ENCODE results near the gene CCDC157. TPM values are rescaled to one million over a fixed set of nuclear protein-coding genes. Genes with fewer than 3 reads are reported as not detected.
A peak's percentile ranks its signal among the peaks of the same experiment; 100 is the strongest.

Gene CCDC157
- 1 to 10 TPM in 3 of 4 donors, under 1 TPM in 1; 0.17 to 4.5 (median 2.7) TPM for total RNA-seq

GRCh38 chr22:30356449-30357235, at the start of gene CCDC157, which contains the start of gene SF3A1:
Gene CCDC157, plus strand, starts transcription at chr22:30357007. Its CDS starts 8,994 bp downstream, at chr22:30366001.
Gene SF3A1, minus strand, starts transcription at chr22:30356894. Its CDS starts 102 bp downstream, at chr22:30356792.
- WGBS, 2 donors = 0% methylated on average over 59 to 84 of the region's 91 CpGs
- peak in 1 of 2 donors; percentile 52 for TF ChIP-seq POLR2A (IDR thresholded peaks at IDR 0.05)
- no peak for TF ChIP-seq CTCF (IDR thresholded peaks at IDR 0.05)
- intact Hi-C loops (cut with DNase I; ENCODE audit: low total_unique reads) = no loop called here
- peak within 1 kb of the TSS; percentile 69 for H3K4me3 ChIP-seq (ENCODE audit: low read depth, poor library complexity, severe bottlenecking)
- DNase-seq (ENCODE audit: low spot score in 2 of 2) = peak; percentile 75 to 96

GRCh38 chr22:30307041-30307574, 49.7 kb upstream of the CCDC157 start:
- intact Hi-C loops (cut with DNase I; ENCODE audit: low total_unique reads) = no loop called here
- H3K4me3 ChIP-seq (ENCODE audit: low read depth, poor library complexity, severe bottlenecking) = no peak overlapping the region
- TF ChIP-seq CTCF (IDR thresholded peaks at IDR 0.05) (no peak), POLR2A (IDR thresholded peaks at IDR 0.05) (no peak)
- WGBS, 2 donors = 50 to 54% methylated on average over 4 of the region's 4 CpGs
- DNase-seq (ENCODE audit: low spot score in 2 of 2) = no peak

- TF ChIP-seq POLR2A (IDR thresholded peaks at IDR 0.05) (no peak), CTCF (IDR thresholded peaks at IDR 0.05) (no peak)
- no peak overlapping the region for H3K4me3 ChIP-seq (ENCODE audit: low read depth, poor library complexity, severe bottlenecking)
- WGBS, 2 donors = 44 to 57% methylated on average over 2 of the region's 2 CpGs
- intact Hi-C loops (cut with DNase I; ENCODE audit: low total_unique reads) = no loop called here
- DNase-seq (ENCODE audit: low spot score in 2 of 2) = no peak
Measured at GRCh38 chr22:30308093-30308492, 48.7 kb upstream of the CCDC157 start.

GRCh38 chr22:30308518-30309230, 48.1 kb upstream of the CCDC157 start:
- TF ChIP-seq POLR2A (IDR thresholded peaks at IDR 0.05) = no peak
- no peak for TF ChIP-seq CTCF (IDR thresholded peaks at IDR 0.05)
- WGBS, 2 donors = 47 to 66% methylated on average over 5 of the region's 5 CpGs
- no peak for DNase-seq (ENCODE audit: low spot score in 2 of 2)
- intact Hi-C loops (cut with DNase I; ENCODE audit: low total_unique reads) = no loop called here
- H3K4me3 ChIP-seq (ENCODE audit: low read depth, poor library complexity, severe bottlenecking) = no peak overlapping the region

GRCh38 chr22:30309951-30310741, 46.7 kb upstream of the CCDC157 start:
- TF ChIP-seq CTCF (IDR thresholded peaks at IDR 0.05) (no peak), POLR2A (IDR thresholded peaks at IDR 0.05) (no peak)
- 36 to 50% methylated on average over 7 of the region's 7 CpGs for WGBS, 2 donors
- intact Hi-C loops (cut with DNase I; ENCODE audit: low total_unique reads) = no loop called here
- DNase-seq (ENCODE audit: low spot score in 2 of 2) = peak in 1 of 2 donors; percentile 79
- no peak overlapping the region for H3K4me3 ChIP-seq (ENCODE audit: low read depth, poor library complexity, severe bottlenecking)
